Activated CD8-positive, alpha-beta memory T cell treated with anti-CD3 and anti-CD28 coated beads, Interleukin-2, amount 10 ng/mL, durations not matched to agents 7 days and 5 days (primary cell): ENCODE data around the gene PPIL4. TPM values are rescaled to one million over a fixed set of nuclear protein-coding genes. Genes with fewer than 3 reads are reported as not detected.
"Not testable (repeated sequence)": the region's sequence is repeated elsewhere in the genome, so short reads cannot be mapped to it uniquely, and the experiment has no call there.

ENCODE experiments used
- ATAC-seq: fragments of 150-1000 bp; cut with Tn5 transposase; one replicate; pipeline ENCODE4 v1.10.0; 2021; ENCODE audit warnings: moderate library complexity
- CTCF ChIA-PET: fragments of 350-600 bp; sonication (Branson Sonifier 250); formaldehyde crosslinking; loops from one replicate; lab custom pipeline; 2021; ENCODE audit warnings: antibody characterized with exemption; lab: Charles Lee
- DNase-seq: peaks from one replicate; pipeline ENCODE4 v3.0.0-alpha.2; 2020
- H3K27ac Mint-ChIP-seq: one replicate; pipeline ENCODE4 v1.8.0; 2021; ENCODE audit warnings: mild to moderate bottlenecking, mixed read lengths
- H3K27me3 Mint-ChIP-seq: one replicate; pipeline ENCODE4 v1.8.0; 2021; ENCODE audit warnings: mixed read lengths
- H3K36me3 Mint-ChIP-seq: one replicate; pipeline ENCODE4 v1.8.0; 2021; ENCODE audit warnings: mild to moderate bottlenecking, mixed read lengths
- H3K4me1 Mint-ChIP-seq: one replicate; pipeline ENCODE4 v1.8.0; 2021; ENCODE audit warnings: mixed read lengths
- H3K4me3 Mint-ChIP-seq: one replicate; pipeline ENCODE4 v1.8.0; 2021; ENCODE audit warnings: mild to moderate bottlenecking, moderate library complexity, mixed read lengths
- H3K9me3 Mint-ChIP-seq: one replicate; pipeline ENCODE4 v1.8.0; 2022; ENCODE audit warnings: low read depth, mixed read lengths
- total RNA-seq, 2 experiments: library from RNA; stranded (reverse); gene quantifications; one replicate each; pipeline ENCODE4 v1.2.3, GENCODE V29; 2021

The PPIL4 gene
- total RNA-seq, 2 experiments from 2014 or later, result 17.8 to 18.7 TPM

DNA sequence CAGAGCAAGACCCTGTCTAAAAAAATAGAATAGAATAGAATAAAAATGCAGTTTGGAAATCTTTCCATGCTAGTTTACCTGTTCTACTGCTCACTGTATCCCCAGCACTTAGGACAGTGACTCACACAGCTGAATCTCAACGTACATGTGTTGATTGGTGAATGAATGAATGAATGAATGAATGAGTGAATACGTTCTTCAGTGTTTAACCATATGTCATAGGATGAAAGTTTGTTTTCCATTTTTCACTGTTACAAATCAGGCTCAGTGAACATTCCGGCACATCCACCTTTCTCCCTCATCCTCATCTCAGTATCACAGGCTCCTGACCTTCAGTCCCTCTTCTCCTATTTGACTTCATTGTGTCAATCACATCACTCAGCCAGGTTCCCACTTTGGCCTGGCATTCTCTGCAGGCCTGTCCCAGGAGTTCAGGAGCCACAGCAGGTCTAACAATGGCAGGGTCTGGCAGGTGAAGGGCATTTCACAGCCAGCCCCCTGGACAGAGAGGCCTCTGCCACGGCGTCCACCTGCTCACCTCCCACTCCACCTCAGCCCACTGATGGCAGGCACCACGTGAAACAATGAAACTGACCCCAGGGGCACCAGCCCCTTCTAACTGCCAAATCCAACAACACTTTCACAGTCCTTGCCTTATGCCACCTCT, 68.9 kb downstream of the PPIL4 start:
- CTCF ChIA-PET, result no interaction called here
- no peak for DNase-seq
- Mint-ChIP-seq H3K4me3 (no peak overlapping the region), H3K36me3 (peaks cover 37% of the 10 kb centered on the region), H3K27me3 (no peaks in the 10 kb centered on the region), H3K27ac (no peak overlapping the region), H3K9me3 (no peaks in the 10 kb centered on the region), H3K4me1 (peaks cover 58% of the 10 kb centered on the region)
- no peak for ATAC-seq

DNA sequence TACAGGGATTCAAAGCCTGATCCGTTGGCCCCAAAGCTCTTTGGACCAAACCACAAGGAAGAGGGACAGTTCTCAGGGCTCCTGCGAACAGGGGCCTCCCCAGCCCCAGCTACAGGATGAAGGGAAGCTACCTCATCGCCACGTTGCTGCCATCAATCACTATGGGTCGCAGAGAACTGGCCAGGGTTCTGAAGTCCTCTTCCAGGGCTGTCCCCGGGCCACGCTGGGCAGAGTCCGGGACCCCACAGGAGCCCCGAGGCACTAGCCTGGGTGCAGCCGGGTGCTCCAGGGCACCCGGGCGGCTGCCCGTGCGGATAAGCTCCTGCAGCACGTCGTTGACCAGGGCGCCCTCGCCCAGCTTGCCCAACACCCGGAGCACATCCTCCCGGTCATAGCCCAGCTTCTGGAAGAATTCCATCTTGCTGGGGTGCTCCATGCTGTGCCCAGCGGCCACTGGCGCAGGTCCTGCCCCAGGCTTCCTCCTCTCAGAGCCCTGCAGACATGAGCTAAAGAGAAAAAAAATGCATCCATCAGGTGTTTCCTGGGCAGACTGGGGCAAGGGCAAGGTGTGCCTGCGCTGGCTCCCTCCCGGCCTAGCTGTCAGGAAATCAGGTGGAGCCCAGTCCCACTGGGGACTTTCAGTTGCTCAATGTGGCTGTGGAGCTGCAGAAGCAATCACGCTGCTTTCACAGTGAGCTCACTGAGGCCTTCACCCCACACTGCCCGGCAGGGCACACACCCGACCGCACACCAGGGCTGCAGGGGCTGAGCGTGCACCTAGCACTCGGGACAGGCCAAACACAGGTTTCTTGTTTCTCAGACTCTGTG, 71.5 kb downstream of the PPIL4 start:
- Mint-ChIP-seq H3K27ac (peak overlapping the region; percentile 8), H3K4me1 (peaks cover 49% of the 10 kb centered on the region), H3K36me3 (peaks cover 38% of the 10 kb centered on the region), H3K4me3 (no peak overlapping the region), H3K27me3 (no peaks in the 10 kb centered on the region), H3K9me3 (no peaks in the 10 kb centered on the region)
- DNase-seq (no peak), ATAC-seq (no peak)
- CTCF ChIA-PET, result interaction anchor here (0.6 to 3.6 kb wide), 5 partner anchors 9 to 42 kb away, joined by 3 to 17 read pairs (median 4); partner anchors contain the start of gene ZC3H12D

DNA sequence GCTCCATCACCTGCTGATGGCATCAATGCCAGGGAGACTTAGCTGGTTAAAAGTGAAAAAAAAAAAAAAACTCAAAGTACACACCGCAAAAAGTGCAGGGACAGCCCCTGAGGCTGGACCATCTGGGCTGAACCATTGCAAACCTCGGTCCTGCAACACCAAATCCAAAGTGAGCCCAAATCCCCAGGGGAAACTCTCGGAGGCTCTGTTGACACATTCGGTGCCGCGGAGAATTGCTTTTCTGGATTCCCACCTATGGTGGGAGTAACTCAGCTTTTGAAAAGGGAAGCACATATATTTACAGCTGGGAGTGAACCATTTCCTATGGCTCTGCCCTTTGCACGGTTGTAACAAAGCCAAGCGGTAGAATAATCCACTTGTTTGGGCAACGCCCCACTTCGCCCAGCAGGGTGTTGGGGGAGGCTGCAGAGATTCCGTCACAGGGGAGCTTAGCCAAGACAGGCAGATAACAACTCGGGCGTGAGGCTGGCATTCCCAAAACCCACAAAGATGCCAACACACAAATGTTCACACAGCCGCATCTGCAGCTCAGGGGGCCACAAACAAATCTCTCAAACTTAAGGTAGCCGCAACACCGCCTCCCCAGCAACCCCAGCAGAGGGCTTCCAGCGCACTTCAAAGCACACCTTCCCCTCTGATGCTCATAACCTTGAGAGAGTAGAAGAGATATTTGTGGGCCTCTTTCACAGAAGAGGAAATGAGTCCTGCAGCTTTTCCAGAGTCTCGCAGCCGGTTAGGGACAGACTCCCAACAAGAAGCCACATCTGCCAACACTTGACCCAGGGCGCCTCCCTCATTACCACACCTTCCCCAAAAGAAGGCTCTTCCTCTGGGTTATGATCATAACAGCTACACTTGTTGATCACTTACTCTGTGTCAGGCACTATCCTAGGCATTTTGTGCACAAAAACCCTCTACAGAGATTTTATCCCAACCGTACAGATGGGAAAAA, 72.5 kb downstream of the PPIL4 start:
- Mint-ChIP-seq H3K4me3 (no peak overlapping the region), H3K9me3 (no peaks in the 10 kb centered on the region), H3K36me3 (peaks cover 39% of the 10 kb centered on the region), H3K27ac (peak overlapping the region; percentile 9), H3K27me3 (no peaks in the 10 kb centered on the region), H3K4me1 (peaks cover 48% of the 10 kb centered on the region)
- ATAC-seq, result no peak
- DNase-seq, result no peak
- CTCF ChIA-PET, result interaction anchor here (0.8 to 3.6 kb wide), 6 partner anchors 11 to 43 kb away, joined by 3 to 17 read pairs (median 4); partner anchors contain the start of gene ZC3H12D

DNA sequence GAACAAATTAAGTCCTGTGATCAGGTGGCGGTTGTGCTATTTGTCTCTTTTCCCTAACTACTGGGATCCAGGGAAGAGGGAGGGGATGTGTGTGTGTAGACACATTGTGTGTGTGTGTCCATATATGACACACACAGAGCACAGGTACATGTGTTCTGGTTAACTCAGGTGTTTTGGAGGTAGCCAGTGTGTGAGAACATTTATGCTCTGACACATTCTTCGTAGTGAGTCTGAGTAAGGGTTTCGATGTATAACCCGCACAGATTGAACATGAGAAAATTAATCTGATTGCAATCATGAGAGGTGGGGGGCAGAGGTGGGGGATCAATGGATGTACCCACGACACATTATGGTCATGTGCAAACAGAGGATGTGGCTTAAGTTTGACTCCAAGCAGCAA, 73.6 kb downstream of the PPIL4 start:
- no peak for ATAC-seq
- Mint-ChIP-seq H3K4me3 (no peak overlapping the region), H3K27me3 (no peaks in the 10 kb centered on the region), H3K9me3 (no peaks in the 10 kb centered on the region), H3K4me1 (peaks cover 53% of the 10 kb centered on the region), H3K36me3 (peaks cover 36% of the 10 kb centered on the region), H3K27ac (peak overlapping the region; percentile 24)
- CTCF ChIA-PET, result interaction anchor here (3.6 kb wide), 1 partner anchor 44 kb away, joined by 17 read pairs; no protein-coding TSS in a partner anchor
- no peak for DNase-seq

DNA sequence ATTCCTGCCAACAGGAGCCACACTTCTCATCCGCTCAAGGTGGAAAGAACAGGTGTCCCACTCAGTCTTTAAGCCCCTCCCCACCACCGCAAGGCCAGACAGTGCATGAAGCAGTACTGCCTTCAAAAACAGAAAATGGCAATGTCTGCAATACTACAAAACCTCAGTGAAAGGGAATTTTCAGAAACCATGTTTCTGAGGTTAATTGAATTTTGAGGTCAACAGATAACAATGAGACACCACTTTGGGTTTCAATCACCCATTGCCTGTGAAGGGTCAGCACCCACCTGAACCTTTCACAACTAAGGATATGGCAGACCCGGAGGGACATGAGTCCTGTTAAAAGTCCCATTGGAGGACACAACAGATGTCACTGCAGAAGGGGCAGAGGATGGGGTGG, 74.0 kb downstream of the PPIL4 start:
- no peaks in the 10 kb centered on the region for H3K9me3 Mint-ChIP-seq
- peak overlapping the region; percentile 24 for H3K27ac Mint-ChIP-seq
- H3K4me3 Mint-ChIP-seq, result no peak overlapping the region
- ATAC-seq (no peak), DNase-seq (no peak)
- H3K4me1 Mint-ChIP-seq, result peaks cover 53% of the 10 kb centered on the region
- CTCF ChIA-PET, result interaction anchor here (3.6 kb wide), 1 partner anchor 45 kb away, joined by 17 read pairs; no protein-coding TSS in a partner anchor
- H3K36me3 Mint-ChIP-seq, result peaks cover 33% of the 10 kb centered on the region
- H3K27me3 Mint-ChIP-seq, result no peaks in the 10 kb centered on the region

DNA sequence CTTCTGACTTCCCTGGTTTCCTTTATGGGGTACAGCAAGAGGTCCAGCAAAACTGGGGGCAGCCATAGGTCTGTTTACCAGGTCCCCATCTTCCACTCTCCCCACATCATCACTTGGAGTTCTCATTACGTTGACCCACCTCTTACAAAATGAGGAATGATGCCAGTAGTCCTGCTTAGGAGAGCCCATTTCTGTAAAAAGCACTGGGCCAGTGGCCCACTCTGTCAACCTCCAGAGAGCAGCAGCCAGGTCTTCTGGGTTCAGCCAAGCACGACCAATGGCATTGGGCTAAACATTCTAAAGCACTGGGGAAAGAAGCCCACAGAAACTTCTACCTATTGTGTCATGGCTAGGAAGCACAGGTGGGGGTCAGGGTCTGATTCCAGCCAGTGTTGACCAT, 74.9 kb downstream of the PPIL4 start:
- H3K4me3 Mint-ChIP-seq, result no peak overlapping the region
- DNase-seq (no peak), ATAC-seq (no peak)
- peaks cover 52% of the 10 kb centered on the region for H3K4me1 Mint-ChIP-seq
- H3K36me3 Mint-ChIP-seq, result peaks cover 32% of the 10 kb centered on the region
- H3K9me3 Mint-ChIP-seq, result no peaks in the 10 kb centered on the region
- no peak overlapping the region for H3K27ac Mint-ChIP-seq
- H3K27me3 Mint-ChIP-seq, result no peaks in the 10 kb centered on the region
- CTCF ChIA-PET, result no interaction called here

DNA sequence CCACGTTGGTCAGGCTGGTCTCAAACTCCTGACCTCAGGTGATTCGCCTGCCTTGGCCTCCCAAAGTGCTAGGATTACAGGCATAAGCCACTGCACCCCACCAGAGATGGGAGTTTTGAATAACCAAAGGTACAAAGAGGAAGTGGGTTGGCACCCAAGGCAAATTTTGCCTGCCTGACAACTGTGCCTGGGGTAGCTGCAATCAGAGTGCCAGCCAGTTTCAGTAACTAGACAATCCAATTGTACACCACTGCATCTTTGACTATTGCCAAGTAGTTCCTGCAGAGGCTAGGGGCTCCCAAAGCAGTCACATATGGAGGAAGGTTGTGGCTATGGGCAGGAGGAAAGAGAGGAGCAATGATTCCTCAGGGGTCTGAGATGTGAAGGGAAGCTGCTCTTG, 77.7 kb downstream of the PPIL4 start:
- CTCF ChIA-PET, result interaction anchor here (0.8 to 1.4 kb wide), 3 partner anchors 11 to 49 kb away, joined by 3 to 13 read pairs (median 3); partner anchors contain the start of gene ZC3H12D
- ATAC-seq (peak; percentile 26), DNase-seq (no peak)
- H3K4me1 Mint-ChIP-seq, result peaks cover 56% of the 10 kb centered on the region
- H3K27ac Mint-ChIP-seq, result peak overlapping the region; percentile 60
- H3K36me3 Mint-ChIP-seq, result peaks cover 31% of the 10 kb centered on the region
- H3K9me3 Mint-ChIP-seq, result no peaks in the 10 kb centered on the region
- no peak overlapping the region for H3K4me3 Mint-ChIP-seq
- H3K27me3 Mint-ChIP-seq, result no peaks in the 10 kb centered on the region

DNA sequence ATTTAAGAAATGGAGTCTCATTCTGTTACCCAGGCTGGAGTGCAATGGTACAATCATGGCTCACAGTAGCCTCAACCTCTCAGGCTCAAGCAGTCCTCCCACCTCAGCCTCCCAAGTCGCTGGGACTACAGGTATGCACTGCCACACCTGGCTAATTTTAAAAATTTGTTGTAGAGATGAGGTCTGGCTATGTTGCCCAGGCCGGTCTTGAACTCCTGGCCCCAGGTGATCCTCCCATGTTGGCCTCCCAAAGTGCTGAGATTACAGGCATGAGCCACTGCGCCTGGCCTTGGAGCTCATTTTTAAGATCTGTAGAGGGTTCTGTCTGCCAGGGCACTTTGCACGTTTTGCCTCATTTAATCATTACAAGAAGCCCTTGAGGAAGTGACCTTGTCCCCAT, 78.6 kb downstream of the PPIL4 start:
- ATAC-seq (no peak), DNase-seq (no peak)
- Mint-ChIP-seq H3K27me3 (no peaks in the 10 kb centered on the region), H3K4me3 (no peak overlapping the region), H3K27ac (no peak overlapping the region), H3K4me1 (peaks cover 47% of the 10 kb centered on the region), H3K36me3 (peaks cover 38% of the 10 kb centered on the region), H3K9me3 (no peaks in the 10 kb centered on the region)
- CTCF ChIA-PET, result no interaction called here

DNA sequence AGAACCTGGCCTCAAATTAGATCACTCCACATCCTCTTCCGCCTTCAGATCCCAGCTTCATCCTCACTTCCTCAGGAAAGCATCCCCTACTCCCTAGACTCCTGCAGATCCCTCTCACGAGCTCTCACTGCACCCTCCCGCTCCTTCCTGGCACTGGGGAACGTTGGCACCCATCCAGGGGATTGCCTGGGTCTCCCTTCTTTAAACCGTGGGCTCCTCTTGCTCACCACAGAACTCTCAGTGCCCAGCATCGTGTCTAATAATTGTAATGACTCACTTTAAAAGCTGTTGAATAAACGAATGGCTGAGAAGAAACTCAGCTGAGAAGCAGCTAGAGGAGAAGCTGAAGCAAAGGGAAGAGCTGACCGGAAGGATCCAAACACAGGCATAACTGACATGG, 81.4 kb downstream of the PPIL4 start:
- H3K4me1 Mint-ChIP-seq, result peaks cover 30% of the 10 kb centered on the region
- peaks cover 35% of the 10 kb centered on the region for H3K36me3 Mint-ChIP-seq
- no peaks in the 10 kb centered on the region for H3K27me3 Mint-ChIP-seq
- no peak overlapping the region for H3K4me3 Mint-ChIP-seq
- peak overlapping the region; percentile 1 for H3K27ac Mint-ChIP-seq
- CTCF ChIA-PET, result interaction anchor here (0.9 to 1.6 kb wide), 3 partner anchors 20 to 438 kb away, joined by 3 to 5 read pairs (median 3); partner anchors contain the start of gene ZC3H12D
- ATAC-seq, result no peak
- DNase-seq, result no peak
- H3K9me3 Mint-ChIP-seq, result no peaks in the 10 kb centered on the region

DNA sequence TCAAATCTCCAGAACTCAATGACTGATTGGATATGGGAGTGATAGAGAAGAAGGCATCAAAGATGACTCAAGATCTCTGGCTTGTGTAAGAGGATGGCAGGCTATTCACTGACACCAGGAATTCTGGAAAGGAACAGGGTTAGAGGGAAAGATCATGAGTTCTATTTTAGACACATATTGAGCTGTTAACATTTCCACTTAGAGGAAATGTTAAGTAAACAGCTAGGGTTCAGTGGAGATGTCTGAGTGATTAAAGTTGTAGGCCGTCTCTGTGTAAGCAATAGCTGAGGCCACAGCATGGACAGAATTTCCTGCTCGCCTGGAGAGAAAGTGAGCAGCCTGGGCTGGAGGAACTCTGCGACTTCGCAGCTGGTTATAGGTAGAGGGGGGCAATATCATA, 82.1 kb downstream of the PPIL4 start:
- CTCF ChIA-PET, result interaction anchor here (0.9 to 1.6 kb wide), 3 partner anchors 21 to 437 kb away, joined by 3 to 5 read pairs (median 3); partner anchors contain the start of gene ZC3H12D
- Mint-ChIP-seq H3K27me3 (no peaks in the 10 kb centered on the region), H3K36me3 (peaks cover 39% of the 10 kb centered on the region), H3K4me1 (peaks cover 28% of the 10 kb centered on the region), H3K9me3 (no peaks in the 10 kb centered on the region), H3K27ac (no peak overlapping the region), H3K4me3 (no peak overlapping the region)
- DNase-seq (no peak), ATAC-seq (no peak)

DNA sequence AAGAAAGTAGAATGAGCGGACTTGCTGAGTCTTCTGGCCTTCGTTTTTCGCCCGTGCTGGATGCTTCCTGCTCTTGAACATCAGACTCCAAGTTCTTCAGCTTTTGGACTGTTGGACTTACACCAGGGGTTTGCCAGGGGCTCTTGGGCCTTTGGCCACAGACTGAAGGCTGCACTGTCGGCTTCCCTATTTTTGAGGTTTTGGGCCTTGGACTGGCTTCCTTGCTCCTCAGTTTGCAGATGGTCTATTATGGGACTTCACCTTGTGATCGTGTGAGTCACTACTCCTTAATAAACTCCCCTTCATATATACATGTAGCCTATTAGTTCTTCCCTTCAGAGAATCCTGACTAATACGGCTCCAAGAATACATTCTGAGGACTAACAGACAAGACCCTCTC, 83.1 kb downstream of the PPIL4 start:
- Mint-ChIP-seq H3K4me1 (peaks cover 18% of the 10 kb centered on the region), H3K36me3 (peaks cover 43% of the 10 kb centered on the region)
- H3K27ac Mint-ChIP-seq, ATAC-seq, CTCF ChIA-PET, H3K4me3 Mint-ChIP-seq, DNase-seq, H3K27me3 Mint-ChIP-seq, H3K9me3 Mint-ChIP-seq: not testable (repeated sequence)

DNA sequence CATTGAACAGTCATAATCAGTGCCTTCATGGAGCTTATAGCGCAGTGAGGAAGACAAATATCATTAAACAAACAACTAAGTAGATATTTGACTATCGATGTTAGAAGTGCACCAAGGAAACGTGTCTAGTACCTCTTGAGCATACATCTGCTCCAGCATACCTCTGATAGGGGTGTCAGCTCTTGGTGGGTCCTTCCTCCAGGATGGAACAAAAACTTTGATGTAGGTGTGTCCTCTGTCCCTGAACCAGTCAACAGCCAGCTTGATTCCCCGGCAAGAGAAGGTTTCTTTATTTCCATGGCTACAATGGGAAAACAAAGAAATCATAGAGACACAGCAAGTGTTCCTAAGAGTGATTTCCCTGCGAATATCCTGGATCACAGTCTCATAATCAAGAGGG, 84.2 kb downstream of the PPIL4 start:
- DNase-seq, result no peak
- no peak for ATAC-seq
- Mint-ChIP-seq H3K36me3 (peaks cover 48% of the 10 kb centered on the region), H3K4me1 (peaks cover 13% of the 10 kb centered on the region), H3K9me3 (no peaks in the 10 kb centered on the region), H3K27me3 (no peaks in the 10 kb centered on the region), H3K27ac (no peak overlapping the region), H3K4me3 (no peak overlapping the region)
- CTCF ChIA-PET, result interaction anchor here (0.6 kb wide), 1 partner anchor 16 kb away, joined by 4 read pairs; no protein-coding TSS in a partner anchor
